Upper lobe of right lung (tissue), 1 donor: Measurements from ENCODE around the gene TRAPPC11. TPM values are rescaled to one million over a fixed set of nuclear protein-coding genes. Genes with fewer than 3 reads are reported as not detected.

Source experiments
- ATAC-seq: fragments of 200-7000 bp; cut with Tn5 transposase; one replicate; pipeline ENCODE4 v1.9.1; 2020; ENCODE audit warnings: mild to moderate bottlenecking, moderate library complexity
- DNase-seq: peaks from one replicate; pipeline ENCODE4 v3.0.0-alpha.2; 2020
- H3K27ac ChIP-seq: fragments of 200-600 bp; one replicate; pipeline ENCODE4 v1.8.0; 2022
- H3K27me3 ChIP-seq: fragments of 200-600 bp; one replicate; pipeline ENCODE4 v1.8.0; 2022; ENCODE audit warnings: mild to moderate bottlenecking
- H3K36me3 ChIP-seq: fragments of 200-600 bp; one replicate; pipeline ENCODE4 v1.8.0; 2022
- H3K4me1 ChIP-seq: fragments of 200-600 bp; one replicate; pipeline ENCODE4 v1.8.0; 2022
- H3K4me3 ChIP-seq: fragments of 200-600 bp; one replicate; pipeline ENCODE4 v1.8.0; 2022; ENCODE audit warnings: mild to moderate bottlenecking
- H3K9me3 ChIP-seq: fragments of 200-600 bp; one replicate; pipeline ENCODE4 v1.8.0; 2022
- CTCF ChIP-seq: fragments of 200-600 bp; IDR thresholded peaks from one replicate; pipeline ENCODE4 v1.8.0; 2022; ENCODE audit warnings: antibody characterized with exemption
- intact Hi-C: fragments of 100-400 bp; cut with DNase I; formaldehyde crosslinking; loops from one replicate; pipeline ENCODE4 v1.11.0; 2022
- total RNA-seq: library from RNA; stranded (reverse); fragmentation: NEBNext Ultra II Directional; extraction: Animal tissue kit (Norgen Biotek cat#: 25700); gene quantifications from one replicate; pipeline ENCODE4 v1.2.1, GENCODE V29; 2021
- donor health status: DM: no; HTN: yes; CAD: no; lungs with severe emphysema.

The TRAPPC11 gene
- total RNA-seq, 1 donor from 2014 or later, result 31.7 TPM

DNA sequence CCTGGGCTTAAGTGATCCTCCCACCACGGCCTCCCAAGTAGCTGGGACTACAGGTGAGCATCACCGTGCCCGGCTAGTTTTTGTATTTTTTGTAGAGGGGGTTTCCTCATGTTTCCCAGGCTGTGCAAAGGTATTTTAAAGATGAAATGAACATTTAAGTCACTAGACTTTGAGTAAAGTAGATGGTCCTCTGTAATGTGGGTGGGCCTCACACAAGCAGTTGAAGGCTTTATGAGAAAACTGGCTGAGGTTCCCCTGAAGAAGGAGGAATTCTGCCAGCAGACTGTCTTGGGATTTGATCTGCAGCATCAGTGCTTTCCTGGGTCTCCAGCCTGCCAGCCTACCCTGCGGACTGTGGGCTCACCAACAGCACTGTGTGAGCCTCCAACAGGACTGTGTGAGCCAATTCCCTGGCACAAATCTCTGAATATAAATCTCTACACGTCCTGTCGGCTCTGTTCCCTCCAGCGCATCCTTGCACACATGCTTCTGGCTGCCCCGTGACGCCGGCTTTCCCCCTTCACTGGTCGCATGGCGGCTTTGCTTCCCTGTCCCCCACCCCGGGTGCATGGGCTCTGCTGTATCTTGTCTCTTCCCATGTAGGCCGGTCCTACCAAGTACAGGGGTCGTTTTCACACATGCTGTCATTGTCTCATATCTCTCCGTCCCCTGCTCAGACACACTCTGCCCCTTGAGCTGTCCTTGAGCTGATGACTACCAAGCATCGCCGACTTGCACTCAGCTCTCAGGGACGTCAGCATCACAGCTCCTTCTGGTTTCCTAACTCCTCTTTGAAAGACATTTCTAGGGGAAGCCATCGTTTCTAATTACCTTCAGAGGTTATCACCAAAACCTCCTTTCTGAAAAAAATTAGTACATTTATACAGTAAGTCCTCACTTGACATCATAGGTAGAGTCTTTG, 46.5 kb upstream of the TRAPPC11 start:
- Histone ChIP-seq H3K27ac (no peak overlapping the region), H3K9me3 (no peaks in the 10 kb centered on the region), H3K27me3 (no peaks in the 10 kb centered on the region), H3K4me3 (no peak overlapping the region), H3K4me1 (peaks cover 6% of the 10 kb centered on the region), H3K36me3 (no peaks in the 10 kb centered on the region)
- intact Hi-C loops, result no loop called here
- no peak for ATAC-seq
- no peak for DNase-seq
- TF ChIP-seq CTCF, result no peak

GRCh38 chr4:183617075-183617474, 42.0 kb upstream of the TRAPPC11 start:
- ATAC-seq, result no peak
- Histone ChIP-seq H3K27me3 (no peaks in the 10 kb centered on the region), H3K36me3 (no peaks in the 10 kb centered on the region), H3K9me3 (no peaks in the 10 kb centered on the region), H3K4me1 (peaks cover 4% of the 10 kb centered on the region), H3K4me3 (no peak overlapping the region), H3K27ac (no peak overlapping the region)
- intact Hi-C loops, result no loop called here
- no peak for DNase-seq
- no peak for TF ChIP-seq CTCF

- intact Hi-C loops, result no loop called here
- no peak for ATAC-seq
Observed at GRCh38 chr4:183618681-183619080, 40.4 kb upstream of the TRAPPC11 start.

GRCh38 chr4:183620421-183620820, 38.7 kb upstream of the TRAPPC11 start:
- Histone ChIP-seq H3K4me3 (no peak overlapping the region), H3K9me3 (no peaks in the 10 kb centered on the region), H3K27me3 (no peaks in the 10 kb centered on the region), H3K36me3 (no peaks in the 10 kb centered on the region), H3K27ac (no peak overlapping the region), H3K4me1 (peaks cover 4% of the 10 kb centered on the region)
- DNase-seq (no peak), ATAC-seq (no peak)
- no peak for TF ChIP-seq CTCF
- intact Hi-C loops, result no loop called here

More at GRCh38 chr4:183618681-183619080, 40.4 kb upstream of the TRAPPC11 start:
- TF ChIP-seq CTCF, result no peak
- Histone ChIP-seq H3K36me3 (no peaks in the 10 kb centered on the region), H3K27ac (no peak overlapping the region), H3K9me3 (no peaks in the 10 kb centered on the region), H3K4me1 (peaks cover 4% of the 10 kb centered on the region), H3K4me3 (no peak overlapping the region), H3K27me3 (no peaks in the 10 kb centered on the region)
- no peak for DNase-seq

DNA sequence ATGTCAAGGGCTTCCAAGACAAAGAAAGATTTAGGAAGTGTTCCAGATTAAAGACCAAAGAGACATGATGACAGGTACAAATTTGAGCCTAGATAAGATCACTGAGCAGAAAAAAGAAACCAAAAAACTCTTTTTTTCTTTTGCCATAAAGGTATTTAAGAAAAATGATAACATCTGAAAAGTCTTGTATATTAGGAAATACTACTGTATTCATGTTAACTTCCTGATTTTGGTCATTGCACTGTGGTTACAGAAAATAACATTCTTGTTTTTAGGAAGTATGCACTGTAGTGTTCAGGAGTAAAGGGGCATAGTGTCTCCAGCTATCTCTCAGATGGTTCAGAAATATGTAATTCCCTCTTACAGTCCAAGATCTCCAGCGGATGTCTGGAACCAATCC, 37.2 kb upstream of the TRAPPC11 start:
- Histone ChIP-seq H3K4me3 (no peak overlapping the region), H3K27ac (no peak overlapping the region), H3K27me3 (no peaks in the 10 kb centered on the region), H3K4me1 (peaks cover 4% of the 10 kb centered on the region), H3K9me3 (no peaks in the 10 kb centered on the region), H3K36me3 (no peaks in the 10 kb centered on the region)
- no peak for TF ChIP-seq CTCF
- DNase-seq (no peak), ATAC-seq (peak; percentile 80)
- intact Hi-C loops, result no loop called here
